CD4-positive, alpha-beta T cell treated with Interleukin-21 for 1 hour (primary cell): ENCODE data around the gene STYXL1.
A peak's percentile ranks its signal among the peaks of the same experiment; 100 is the strongest.

Experiments used
- DNase-seq: peaks from one replicate; pipeline ENCODE4 v3.0.0-alpha.2; 2020

Gene STYXL1

DNA sequence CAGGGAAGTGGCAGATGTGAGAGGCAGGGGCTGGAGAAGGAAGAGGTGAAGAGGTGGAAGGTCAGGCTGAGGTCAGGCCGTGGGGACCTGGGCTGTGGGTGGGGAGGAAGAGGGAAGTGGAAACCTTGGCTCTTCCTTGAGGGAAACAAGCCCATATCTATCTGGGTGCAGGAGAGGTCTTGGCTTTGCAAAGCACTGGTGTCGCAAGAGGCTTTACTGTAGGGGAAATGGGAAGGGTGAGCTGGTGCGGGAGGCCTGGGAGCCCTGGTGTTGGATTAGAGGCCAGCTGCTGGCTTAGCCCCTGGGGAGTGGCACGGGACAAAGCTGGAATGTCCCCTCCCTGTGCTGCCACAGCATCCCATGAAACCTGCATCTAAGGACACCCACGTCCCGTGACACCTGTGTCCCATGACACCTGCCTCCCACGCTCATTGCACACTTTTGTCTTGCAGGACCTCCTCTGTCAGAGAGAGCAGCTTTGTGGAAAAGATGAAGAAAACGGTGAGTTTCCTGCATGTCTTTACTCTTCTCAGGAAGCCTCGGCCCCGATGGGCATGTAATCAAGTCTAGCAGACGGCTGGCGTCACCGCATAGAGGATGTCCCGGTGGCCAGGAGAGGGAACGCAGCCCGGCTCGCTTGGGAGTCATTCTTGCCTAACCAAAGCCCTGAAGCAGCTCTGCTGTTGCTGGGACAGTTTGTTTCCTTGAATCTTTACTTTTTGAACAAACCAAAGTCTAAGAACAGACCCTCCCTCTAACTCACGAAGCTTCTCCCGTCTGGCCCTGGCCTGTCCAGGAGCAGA is 75.6 kb downstream of the STYXL1 start:
- no peak for DNase-seq

DNA sequence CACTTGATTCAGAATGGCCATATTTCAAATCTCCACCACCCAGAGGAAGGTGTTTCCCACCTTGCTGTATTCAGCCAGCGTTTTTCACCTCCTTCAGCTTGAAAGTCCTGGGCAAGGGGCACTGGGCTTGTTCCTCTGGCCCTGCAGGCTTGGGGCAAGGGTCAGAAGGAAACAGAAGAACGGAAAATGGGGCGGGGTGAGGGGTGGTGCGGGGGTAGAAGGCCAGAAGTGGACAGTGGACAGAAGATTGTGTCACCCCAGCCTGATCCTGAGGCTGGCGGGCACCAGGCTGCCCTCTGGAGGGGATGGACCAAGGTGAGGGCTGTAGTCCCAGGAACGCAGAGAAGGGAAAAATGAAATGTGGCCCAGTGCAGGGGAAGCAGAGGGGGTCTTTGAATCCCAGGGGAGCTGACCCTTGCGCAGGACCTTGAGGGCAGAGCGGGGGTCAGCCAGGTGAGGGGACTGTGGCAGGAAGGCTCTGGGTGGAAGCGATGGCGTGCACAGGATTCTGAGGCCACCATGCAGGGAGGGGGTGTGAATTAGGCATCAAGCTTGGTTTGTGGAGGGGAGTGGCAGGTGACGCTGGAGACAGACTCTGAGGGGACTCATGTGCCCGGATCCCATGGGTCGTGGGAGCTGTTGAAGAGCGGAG is 76.4 kb downstream of the STYXL1 start:
- no peak for DNase-seq

DNA sequence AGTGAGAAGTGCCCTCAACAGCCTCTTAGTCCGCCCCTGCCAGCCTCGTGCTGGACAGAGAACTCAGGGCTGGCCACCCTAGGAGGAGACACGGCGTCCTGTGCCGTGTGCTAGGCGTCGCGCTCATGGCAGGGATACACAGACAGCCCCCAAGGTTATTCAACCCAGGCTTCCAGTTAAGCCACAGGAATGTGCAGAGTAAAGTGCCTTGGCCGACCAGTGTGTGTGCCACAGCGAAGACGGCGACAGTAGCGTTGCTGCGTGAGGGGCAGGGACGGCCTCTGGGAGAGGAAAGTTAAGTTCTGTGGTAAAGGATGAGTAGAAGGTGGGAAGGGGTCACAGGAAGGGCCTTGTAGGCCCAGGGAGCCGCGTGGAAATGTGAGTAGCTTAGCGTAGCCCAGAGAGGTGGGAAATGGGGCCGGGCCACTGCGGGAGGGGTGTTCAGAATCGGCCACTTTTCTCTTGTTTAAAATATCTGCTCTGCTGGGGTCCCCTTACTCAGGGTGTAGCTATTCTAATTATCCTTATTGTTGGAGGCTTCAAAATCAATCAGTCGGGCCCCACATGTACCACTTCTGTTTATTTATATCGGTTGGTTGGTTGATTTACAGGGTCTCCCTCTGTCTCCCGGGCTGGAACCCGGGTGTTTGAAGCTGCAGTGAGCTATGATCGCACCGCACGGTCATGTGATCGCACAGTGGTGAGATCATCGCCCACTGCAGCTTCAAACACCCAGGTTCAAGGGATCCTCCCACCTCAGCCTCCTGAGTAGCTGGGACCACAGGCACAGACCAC is 77.9 kb downstream of the STYXL1 start:
- no peak for DNase-seq

DNA sequence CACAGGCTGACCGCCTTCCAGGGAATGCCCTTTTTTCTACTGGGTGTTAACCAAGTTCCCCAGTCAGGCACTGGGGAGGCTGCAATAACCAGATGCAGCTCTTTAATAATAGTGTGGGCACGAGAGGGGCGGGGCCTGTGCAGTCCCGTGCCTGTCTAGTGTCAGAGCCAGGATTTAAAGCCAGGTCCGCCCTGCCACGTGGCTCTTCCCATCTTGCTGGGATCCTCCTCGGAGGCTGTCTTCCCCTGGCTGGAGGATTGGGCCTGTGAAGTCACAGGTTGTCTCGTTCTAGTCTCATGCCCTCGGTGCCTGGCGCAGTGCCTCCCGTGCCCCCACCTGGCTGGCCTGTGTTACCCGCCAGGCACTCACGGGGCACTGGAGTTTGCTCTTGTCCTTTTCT is 78.6 kb downstream of the STYXL1 start:
- no peak for DNase-seq

DNA sequence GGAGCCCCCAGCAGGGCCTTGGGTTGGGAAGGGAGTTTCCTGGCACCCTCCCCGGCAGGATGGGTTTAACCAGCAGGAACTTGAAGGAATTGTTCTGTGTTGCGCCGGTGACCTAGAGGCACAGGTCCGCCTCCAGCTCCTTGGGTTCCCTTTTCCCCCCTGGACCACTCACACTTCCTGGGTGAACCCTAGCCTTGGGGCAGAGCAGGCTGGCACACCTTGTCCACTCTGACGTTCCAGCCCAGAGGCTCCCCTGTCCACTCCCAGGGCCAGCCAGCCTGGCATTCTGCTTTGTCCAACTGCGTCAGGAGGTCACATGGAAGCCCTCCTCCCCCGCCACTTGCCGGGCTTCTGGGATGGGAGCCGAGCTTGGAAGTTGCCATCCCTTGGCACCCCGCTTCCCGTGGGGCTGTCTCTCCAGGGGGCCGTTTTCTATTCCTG is 79.2 kb downstream of the STYXL1 start:
- DNase-seq = no peak

DNA sequence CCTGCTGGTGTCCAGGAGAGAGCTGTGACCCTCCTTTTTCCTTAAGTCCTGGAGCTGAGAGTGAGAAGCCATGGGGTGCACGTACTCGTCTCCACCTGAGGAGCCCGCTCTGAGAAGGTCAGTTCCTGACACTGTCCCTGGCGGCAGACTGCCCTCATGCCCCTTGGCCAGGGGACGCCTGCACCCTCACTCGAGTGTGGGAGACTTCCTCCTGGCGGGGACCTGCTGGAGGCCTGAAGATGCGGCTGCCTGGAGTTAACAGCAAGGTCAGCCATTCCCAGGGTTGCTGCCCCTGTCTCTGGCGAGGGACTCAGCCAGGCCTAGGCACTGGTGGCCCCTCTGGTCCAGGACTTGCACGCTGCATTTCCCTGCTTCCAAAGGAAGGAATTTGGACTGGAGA is 79.8 kb downstream of the STYXL1 start:
- no peak for DNase-seq

DNA sequence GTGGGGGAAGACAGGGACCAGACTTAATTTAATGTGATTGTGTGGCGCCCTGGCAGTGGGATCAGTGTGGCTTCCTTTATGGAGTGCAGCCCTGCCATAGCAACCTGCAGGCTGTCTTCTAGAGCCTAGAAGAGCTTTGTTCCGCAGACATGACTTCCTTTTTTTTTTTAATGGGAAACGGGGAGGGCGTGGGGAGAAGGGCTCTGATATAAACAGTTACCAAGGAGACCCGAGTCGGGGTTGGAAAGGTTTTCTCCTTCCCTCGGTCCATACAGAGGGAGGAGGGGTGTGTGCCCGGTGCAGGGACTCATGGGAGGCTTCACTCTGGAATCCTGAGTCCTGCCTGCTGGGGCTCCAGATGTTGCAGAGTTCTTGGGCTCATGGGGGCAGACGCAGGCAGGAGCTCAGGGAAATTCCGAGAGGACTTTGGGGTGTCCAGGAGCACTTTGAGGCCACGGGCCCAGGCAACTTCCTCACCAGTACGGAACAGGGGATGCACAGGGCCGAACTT is 80.3 kb downstream of the STYXL1 start:
- no peak for DNase-seq

DNA sequence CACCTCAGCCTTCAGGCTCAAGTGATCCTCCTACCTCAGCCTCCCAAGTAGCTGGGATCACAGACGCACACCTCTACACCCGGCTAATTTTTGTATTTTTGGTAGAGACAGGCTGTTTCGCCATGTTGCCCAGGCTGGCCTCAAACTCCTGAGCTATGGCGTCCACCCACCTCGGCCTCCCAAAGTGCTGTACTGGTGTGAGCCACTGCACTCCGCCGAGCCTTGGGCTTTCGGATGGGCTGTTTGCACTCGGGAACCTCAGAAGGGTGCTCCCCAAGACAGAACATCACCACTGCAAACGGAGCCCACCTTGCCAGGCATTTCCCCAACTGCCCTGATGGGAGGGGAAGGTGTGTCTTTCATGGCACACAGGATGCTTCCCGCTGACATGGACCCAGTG is 80.7 kb downstream of the STYXL1 start:
- DNase-seq = no peak

DNA sequence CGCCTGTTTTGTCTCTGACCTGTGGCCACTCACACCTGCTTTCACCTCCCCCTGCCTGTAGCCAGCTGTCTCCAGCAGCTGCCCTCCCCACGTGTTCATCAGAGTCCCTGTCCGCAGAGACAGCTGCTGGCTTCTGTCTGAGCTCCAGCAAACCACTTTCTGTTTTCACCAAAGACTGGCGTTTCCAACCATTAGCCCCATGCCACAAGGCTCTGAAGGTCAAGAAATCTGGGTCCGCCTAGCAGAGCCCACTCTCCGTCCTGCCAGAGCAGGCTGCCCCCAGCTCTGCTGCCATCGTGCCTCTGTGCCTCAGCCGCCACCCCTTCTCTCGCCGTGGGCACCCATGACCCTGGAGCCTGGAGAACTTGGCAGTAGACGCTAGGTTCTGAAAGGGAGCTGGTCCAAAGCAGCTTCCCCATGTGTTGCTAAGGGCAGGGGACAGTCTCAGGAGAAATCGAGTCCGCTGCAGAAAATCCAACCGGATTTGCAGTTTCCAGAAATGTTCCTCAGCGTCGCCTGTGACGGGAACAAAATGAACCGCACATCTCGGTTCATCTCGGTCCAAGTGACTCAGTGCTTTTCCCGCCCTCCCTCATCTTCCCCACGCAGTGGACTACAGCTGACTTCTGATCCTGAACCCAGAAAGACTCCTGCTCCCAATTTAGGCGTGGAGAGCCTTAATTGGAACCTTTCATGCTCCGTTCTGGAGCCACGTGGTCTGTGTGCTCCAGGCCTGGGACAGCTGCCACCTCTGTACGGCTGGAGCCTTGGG is 81.4 kb downstream of the STYXL1 start:
- no peak for DNase-seq

DNA sequence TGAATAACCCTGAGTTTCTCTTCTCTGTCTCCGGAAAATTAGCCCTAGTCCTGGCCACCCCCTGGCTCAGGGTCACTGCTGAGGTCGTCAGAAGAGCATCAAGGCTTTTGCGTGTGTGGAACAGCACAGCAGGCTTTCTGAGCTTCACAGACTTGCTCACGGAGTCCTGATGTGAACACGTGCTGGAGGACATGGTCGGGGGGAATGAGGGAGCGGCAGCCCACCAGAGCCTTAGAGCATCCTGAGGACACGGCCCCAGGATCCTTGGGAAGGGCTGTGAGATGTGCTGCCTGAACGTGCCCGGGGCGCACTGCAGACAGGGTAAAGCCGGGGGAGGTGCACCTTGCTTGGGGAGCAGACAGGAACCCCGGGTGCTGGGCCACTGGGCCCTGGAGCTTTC is 82.2 kb downstream of the STYXL1 start:
- DNase-seq = no peak

DNA sequence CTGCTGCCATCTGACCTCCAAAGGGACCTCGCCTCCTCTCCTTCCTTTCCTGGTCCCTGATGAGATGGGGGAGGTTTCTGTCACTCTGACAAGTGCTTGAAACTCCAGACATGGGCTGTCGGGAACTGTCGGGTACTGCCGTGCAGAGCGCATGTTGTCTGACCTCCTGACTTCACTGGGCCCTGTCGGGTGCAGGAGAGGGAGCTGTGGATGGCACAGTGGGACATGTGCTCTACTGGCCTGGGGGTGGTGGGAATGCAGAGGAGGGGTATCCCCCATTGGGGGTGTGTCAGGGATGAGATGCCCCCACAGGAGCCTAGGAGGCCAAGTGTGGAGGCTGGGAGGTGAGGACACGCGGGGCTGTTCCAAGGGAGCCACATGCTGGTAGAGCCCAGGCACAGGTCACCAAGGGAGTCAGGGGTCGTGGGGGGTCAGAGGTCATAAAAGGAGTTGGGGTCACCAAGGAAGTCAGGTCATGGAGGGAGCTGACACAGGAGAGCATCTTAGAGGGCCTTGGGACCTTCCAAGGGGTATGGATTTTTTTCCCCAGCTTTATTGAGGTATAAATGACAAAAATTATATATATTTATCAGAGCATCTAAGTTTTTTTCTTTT is 84.3 kb downstream of the STYXL1 start:
- DNase-seq = no peak

DNA sequence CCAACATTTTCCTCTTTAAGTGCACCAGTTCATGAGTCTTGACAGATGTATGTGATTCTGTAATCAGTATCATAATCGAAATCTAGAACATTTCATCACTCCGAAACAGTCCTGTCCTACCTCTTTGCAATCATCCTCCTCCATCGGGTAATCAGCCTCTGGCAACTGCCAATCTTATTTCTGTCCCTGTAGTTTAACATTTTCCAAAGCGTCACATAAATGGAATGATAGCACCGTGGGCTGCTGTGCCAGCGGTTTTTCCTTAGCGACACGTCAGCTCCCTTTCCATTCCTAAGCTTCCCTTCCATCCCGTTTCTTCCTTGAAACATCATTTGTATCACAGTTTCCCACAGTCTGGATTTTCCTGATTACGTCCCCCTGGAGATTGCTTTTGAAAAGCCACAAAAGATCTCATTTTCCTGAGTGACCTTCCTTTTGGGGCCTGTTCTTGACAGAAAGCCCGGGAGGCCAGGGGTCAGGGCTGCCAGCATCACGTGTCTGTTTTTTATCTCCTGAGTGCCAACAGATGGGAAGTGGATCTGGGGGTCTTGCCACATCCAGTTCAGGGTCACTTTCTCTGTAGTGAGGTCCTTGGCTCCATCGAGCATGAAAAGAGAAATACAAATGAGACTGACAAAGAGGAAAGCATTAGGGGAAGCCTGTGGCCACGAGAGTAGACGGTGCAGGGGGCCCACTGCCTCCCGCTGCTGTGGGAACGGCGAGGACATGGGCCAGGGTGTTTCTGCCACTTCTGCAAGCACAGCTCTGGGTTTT is 85.0 kb downstream of the STYXL1 start:
- DNase-seq = no peak

DNA sequence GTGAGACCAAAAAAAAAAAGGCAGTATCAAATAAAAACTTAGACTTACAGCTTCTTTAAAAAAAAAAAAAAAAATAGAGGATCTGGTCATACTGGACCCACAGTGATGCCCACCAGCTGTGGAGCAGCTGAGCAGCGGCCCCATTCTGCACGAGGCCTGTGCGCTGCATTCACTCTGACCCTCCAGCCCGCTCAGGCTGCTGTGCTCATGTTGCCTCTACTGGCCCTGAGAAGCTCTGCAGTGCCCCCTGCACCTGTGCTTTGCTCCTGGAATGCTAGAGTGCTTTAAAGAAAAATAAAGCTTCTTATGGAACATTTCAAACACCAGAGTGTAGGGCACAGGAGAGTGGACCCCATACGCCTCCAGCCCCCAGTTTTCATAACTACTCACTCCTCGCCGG is 86.6 kb downstream of the STYXL1 start:
- DNase-seq = no peak

DNA sequence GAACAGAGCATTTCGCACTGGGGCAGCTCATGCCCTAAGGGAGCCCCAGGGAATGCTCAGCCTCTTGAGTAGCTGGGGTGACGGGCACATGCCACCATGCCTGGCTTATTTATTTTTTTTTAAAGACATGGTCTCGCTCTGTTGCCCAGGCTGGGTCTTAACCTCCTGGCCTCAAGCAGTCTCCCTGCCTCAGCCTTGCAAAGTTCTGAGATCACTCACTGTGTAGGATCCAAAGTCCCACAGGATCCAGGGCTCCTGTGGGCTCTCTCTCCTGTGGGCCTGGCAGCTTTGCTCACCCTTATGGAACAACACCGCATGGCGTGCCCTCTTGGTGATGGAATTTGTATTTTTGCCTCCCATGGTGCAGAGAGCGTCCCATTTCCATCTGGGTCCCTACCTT is 87.4 kb downstream of the STYXL1 start:
- DNase-seq = no peak

DNA sequence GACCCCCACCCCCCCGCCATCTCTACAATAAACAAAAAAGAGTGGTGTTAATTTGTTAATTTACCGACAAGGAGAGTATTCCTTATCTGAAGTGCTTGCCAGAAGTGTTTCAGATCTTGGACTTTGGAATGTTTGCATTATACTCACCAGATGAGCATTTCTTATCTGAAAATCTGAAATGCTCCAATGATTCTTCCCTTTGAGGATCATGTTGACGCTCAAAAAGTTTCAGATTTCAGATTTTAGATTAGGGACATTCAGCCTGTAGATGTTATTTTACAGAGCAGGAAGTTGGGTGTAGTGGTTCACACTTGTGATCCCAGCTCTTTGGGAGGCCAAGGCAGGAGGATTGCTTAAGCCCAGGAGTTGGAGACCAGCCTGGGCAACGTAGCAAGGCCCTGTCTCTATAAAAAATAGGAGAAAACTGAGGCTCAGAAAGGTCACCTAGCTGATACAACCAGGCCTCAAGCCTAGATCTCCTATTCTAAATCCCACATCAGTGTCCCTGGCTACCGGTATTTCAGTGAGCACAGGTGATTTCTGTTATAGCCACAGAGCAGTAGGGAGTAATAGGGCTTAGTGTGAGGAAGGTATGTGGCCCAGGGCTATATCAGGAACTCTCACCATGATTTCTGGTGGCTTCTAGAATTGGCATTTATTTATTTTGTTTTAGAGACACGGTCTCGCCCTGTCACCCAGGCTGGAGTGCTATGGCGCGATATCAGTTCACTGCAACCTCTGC is 88.8 kb downstream of the STYXL1 start:
- DNase-seq = no peak

DNA sequence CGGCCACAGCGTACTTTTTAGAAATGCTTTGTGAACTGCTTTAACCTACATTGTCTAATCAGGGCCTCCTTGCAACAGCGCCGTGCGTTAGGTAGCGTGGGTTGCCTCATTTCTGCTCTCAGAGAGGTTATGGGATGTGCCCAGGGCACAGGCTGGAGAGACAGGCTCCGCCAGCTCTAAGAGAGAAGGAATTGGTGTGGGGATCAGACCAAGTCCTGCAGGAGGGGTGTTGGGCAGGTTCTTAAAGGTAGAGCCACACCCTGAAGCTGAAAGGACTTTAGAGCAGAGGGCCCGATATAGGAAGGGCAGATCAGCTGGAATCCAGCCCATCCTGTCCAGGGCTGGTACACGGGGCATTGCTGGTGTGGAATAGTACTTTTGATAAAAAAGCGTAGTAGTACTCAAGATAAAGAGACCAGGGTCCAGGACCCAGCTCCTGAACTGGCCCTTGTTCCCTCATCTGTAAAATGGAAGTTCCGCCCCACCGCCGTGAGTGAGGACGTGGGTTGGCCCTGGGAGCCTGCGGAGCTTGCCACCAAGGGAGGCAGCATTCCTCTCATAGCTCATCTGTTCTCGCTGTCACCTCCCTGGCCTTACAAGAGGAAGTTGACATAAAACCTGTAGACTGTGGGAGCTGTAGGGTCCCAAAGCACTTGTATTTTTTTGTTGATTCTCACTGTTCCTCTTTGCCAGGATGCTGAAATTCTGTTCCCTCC is 90.6 kb downstream of the STYXL1 start:
- DNase-seq = no peak

DNA sequence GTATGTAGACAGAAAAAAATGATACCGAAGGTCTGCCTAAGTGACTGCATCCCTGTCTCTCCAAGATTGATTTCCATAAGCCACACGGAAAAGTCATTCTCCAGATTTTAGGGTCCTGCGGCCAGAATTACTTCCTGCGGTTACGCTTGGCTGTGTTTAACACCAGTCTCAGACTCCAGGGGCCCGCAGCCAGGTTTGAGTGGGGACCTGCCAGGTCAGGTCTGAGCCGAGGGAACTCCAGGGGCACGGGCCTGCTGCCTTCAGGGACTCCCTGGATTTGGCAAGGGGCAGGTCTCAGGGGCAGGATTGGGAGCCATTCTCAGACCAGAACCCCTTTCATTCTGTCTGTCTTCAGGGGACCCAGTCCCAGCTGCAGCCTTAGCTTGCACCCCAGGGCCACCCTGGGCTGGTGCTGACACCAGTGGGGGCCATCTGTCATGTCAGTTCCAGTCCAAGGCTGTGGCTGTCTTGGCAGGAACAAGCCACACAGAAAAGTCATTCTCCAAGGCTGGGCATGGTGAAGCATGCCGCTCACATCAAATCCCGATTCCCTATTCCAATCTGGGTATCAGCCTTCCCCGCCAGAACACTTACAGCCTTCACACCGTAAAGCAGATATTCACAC is 92.4 kb downstream of the STYXL1 start:
- DNase-seq = no peak

DNA sequence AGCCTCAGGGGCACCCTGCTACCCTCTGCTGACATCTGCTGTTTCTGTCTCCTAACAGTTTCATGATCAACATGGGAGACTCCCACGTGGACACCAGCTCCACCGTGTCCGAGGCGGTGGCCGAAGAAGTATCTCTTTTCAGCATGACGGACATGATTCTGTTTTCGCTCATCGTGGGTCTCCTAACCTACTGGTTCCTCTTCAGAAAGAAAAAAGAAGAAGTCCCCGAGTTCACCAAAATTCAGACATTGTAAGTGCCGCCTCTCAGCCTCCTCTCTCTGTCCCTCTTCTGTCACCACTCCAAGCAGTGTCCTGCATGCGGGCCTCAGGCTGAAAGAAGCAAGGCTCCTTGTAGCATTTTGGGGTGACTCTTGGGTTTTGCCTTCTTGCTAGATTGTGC is 93.9 kb downstream of the STYXL1 start:
- DNase-seq = no peak

DNA sequence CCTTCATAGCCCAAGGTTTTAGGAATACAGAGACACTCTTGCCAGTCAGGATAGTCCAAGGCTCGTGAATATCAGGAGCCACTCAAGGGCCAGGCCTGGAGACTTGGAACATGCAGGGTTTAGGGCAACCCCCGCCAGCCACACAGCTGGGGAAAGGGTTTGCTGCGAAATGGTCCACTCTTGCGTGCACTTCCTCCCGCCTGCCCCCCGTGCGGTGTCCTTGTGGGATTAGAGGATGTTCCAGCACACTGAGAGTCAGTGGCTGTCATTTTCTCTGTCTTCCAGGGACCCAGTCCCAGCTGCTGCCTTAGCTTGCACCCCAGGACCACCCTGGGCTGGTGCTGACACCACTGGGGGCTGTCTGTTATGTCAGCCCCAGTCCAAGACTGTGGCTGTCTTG is 94.4 kb downstream of the STYXL1 start:
- DNase-seq = no peak

DNA sequence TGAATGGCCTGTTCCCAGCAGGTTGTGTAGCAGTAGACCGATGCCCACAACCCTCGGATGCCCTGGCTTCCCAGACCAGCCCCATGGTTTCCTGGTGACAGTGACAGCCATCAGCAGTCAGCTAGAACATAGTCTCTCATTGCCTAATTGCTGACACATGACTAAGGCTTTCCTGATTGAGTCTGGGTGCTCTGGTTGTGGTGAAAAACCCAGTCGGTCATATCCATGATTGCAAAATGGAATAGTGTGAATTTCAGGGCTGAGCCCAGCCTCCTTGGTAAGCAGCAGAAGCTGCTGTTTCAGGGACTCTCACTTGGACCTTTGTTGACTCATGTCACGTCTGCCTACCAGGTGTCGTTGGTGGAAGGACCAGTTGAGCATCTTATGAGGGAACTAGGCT is 96.3 kb downstream of the STYXL1 start:
- DNase-seq = peak; percentile 8
